ENCODE results near the gene SLFN12.
"Not testable (repeated sequence)": the region's sequence is repeated elsewhere in the genome, so short reads cannot be mapped to it uniquely, and the experiment has no call there.

Gene SLFN12

GRCh38 chr17:35407531-35407930 is 24.8 kb downstream of the SLFN12 start:
- DNase-seq = no peak

- DNase-seq = no peak
These were observed 25.7 kb downstream of the SLFN12 start for GRCh38 chr17:35406568-35406967.

GRCh38 chr17:35404360-35404759 is 27.9 kb downstream of the SLFN12 start:
- no peak for DNase-seq

GRCh38 chr17:35393783-35394182 is 38.5 kb downstream of the SLFN12 start:
- not testable (repeated sequence) for DNase-seq

- no peak for DNase-seq
These were observed 41.6 kb downstream of the SLFN12 start for GRCh38 chr17:35390663-35391062.

GRCh38 chr17:35390156-35390555 is 42.1 kb downstream of the SLFN12 start:
- no peak for DNase-seq

GRCh38 chr17:35387496-35387895 is 44.8 kb downstream of the SLFN12 start:
- no peak for DNase-seq

- DNase-seq = no peak
These were observed 54.6 kb downstream of the SLFN12 start for GRCh38 chr17:35377706-35378105.

GRCh38 chr17:35377068-35377467 is 55.2 kb downstream of the SLFN12 start:
- no peak for DNase-seq

- no peak for DNase-seq
These were observed 56.1 kb downstream of the SLFN12 start for GRCh38 chr17:35376245-35376644.

GRCh38 chr17:35374766-35375344 is 57.4 kb downstream of the SLFN12 start:
- no peak for DNase-seq

GRCh38 chr17:35373984-35374765 is 58.1 kb downstream of the SLFN12 start:
- peak; percentile 52 for DNase-seq

- peak; percentile 91 for DNase-seq
These were observed 58.7 kb downstream of the SLFN12 start, which contains the start of gene SLFN11 for GRCh38 chr17:35373534-35373983. SLFN11 (minus strand) TSS chr17:35373621; CDS start chr17:35363807, 9,814 bp downstream.

GRCh38 chr17:35372846-35373533 is 59.3 kb downstream of the SLFN12 start:
- DNase-seq = peak; percentile 15

- DNase-seq = no peak
These were observed 60.4 kb downstream of the SLFN12 start for GRCh38 chr17:35371934-35372333.

GRCh38 chr17:35368081-35368830 is 64.0 kb downstream of the SLFN12 start:
- no peak for DNase-seq

GRCh38 chr17:35361027-35361426 is 71.3 kb downstream of the SLFN12 start:
- DNase-seq = no peak
